NOMO-1 treated with DMSO at 0.1 percent for 48 hours (cell line): ENCODE data around the gene AQP10.
"Not testable (repeated sequence)": the region's sequence is repeated elsewhere in the genome, so short reads cannot be mapped to it uniquely, and the experiment has no call there.

ENCODE experiments used
- DNase-seq: peaks from one replicate; lab custom pipeline; 2025; ENCODE audit not compliant: unreplicated experiment; lab: John Stamatoyannopoulos, UW

AQP10 gene

DNA sequence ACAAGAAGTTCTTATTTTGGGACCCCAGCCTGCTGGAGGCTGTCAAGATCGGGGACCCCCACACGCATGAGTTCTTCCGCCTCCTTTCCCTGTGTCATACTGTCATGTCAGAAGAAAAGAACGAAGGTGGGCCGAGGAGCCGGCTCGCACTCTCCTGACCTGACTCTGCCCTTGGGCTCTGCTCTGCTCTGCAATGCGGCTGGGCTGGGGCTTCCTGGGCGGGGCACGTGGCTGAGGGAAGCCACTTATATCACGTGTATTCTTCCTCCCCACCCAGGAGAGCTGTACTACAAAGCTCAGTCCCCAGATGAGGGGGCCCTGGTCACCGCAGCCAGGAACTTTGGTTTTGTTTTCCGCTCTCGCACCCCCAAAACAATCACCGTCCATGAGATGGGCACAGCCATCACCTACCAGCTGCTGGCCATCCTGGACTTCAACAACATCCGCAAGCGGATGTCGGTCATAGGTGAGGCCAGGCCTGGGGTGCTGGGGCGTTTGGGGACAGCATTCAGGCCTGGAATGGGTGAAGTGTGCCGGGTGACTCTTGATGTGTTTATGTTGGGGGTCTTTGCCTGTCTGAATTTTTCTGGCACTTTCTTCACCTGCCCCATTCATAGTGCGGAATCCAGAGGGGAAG lies 22.1 kb downstream of the AQP10 start:
- DNase-seq: no peak

DNA sequence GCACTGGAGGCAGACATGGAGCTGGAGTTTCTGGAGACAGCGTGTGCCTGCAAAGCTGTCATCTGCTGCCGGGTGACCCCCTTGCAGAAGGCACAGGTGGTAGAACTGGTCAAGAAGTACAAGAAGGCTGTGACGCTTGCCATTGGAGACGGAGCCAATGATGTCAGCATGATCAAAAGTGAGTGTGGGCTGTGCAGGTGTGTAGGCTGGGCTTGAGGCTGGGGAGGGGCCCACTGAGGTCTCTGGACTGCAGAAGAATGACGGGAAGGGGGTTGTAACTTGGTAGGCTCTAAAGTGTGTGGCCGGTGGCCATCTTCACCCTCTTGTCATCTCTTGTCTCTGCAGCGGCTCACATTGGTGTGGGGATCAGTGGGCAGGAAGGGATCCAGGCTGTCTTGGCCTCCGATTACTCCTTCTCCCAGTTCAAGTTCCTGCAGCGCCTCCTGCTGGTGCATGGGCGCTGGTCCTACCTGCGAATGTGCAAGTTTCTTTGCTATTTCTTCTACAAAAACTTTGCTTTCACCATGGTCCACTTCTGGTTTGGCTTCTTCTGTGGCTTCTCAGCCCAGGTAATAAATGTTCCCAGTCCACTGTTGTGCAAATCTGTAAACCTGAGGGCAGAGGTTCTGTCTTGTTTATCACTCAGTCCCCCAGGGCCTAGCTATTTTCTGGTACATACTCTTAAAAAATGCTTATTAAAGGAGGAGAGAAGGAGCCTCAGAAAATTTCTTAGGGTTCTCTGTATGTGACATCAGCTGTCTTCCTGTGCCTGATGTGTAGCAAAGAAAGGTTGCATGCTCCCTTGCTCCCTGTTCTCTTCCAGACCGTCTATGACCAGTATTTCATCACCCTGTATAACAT lies 24.3 kb downstream of the AQP10 start:
- DNase-seq: no peak

DNA sequence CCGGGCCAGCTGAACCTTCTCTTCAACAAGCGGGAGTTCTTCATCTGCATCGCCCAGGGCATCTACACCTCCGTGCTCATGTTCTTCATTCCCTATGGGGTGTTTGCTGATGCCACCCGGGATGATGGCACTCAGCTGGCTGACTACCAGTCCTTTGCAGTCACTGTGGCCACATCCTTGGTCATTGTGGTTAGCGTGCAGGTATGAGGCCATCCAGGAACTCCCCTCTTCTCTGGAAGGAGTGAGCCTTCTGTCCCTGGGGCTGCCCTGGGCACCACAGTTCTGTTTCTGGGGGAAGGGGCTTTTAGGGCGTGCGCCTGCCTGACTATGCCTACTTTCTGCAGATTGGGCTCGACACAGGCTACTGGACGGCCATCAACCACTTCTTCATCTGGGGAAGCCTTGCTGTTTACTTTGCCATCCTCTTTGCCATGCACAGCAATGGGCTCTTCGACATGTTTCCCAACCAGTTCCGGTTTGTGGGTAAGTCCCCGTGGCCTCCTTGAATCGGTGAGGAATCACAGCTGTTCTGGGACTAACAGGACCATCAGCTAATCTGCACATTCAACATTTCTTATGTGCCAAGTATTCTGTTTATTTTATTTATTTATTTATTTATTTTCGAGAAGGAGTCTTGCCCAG lies 25.5 kb downstream of the AQP10 start:
- no peak for DNase-seq

GRCh38 chr1:154347961-154348360 lies 27.1 kb downstream of the AQP10 start:
- no peak for DNase-seq

- DNase-seq: no peak
Observed at GRCh38 chr1:154348429-154349076, 27.7 kb downstream of the AQP10 start.

DNA sequence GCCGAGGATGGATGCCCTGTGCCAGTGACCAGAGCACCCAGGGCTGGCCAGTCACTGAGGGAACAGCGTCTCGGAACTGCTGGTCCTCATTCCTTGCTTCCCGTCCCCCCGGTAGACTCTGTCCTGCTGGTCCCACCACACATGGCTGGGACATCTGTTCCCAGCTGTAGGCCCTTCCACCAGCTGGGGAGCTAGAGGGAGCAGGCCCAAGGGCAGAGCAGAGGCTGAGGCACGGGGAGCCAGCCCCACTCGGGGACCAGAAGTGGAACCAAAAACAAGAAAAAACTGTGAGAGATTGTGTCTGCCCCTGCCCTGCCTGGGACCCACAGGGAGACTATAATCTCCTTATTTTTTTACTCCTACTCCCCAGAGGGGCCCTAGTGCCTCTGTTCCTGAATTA lies 28.2 kb downstream of the AQP10 start:
- DNase-seq: no peak

DNA sequence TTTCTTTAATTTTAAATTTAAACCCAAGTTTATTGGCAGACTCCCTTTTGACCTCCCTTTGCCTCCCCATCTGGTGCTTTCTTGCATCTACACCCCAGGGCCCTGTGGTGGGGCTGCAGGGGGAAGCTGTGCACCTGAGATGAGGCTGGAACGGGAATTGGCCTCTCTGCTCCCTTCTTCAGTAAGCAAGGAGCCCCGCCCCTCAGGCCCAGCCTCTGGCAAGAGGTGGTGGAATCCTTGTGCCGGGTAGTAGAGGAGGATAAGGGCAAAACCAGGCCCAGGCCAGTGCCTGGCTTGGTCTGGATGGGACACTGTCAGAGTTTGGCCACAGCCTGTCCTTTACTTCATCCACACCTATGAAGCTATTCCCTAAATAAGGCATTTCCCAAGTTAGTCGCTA lies 29.5 kb downstream of the AQP10 start:
- DNase-seq: no peak

DNA sequence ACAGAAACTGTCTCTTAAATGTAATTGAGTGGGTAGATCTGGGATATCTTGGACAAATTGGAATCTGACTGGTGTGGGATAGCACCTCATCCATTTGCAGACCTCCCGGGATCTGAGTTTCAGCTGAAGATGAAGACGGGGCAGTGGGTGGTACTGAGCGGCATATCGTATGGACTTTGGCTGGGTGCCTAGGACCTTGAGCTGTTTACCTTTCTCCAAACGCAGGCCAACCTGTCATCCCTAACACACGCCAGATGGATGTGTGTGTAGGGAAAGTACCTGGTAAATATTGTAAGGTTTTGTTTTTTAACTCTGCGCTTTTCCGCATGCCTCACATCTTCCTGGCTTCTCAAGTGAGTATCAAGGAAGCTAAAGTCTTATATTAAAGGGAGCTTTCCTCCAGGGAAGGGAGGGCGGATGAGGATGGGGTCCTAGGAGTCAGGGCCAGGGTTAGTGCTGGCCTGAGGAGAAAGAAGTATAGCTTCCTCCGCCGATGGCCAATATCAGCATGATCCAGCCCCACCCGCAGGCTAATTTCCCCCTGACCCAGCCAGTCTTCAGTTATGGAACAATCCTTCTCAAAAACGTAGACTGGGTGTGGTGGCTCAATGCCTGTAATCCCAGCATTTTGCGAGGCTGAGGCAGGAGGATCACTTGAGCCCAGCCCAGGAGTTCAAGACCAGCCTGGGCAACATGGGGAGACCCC lies 30.6 kb downstream of the AQP10 start:
- DNase-seq: no peak

DNA sequence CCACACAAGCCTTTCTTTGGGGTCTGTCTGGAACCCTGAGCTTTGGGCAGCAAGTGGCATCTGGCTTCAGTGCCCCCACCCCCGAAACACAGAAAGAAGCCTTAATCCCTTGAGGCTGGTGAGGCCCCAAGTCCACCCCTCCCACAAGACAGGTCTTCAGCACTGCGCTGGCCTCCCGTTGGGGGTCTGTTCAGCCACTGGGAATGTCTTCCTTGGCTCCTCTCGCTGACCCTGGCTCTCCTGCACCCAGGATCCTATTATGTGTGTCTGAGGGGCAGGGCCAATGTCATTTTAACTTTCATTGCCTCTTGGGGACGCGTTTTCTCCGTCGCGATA lies 31.3 kb downstream of the AQP10 start:
- no peak for DNase-seq

DNA sequence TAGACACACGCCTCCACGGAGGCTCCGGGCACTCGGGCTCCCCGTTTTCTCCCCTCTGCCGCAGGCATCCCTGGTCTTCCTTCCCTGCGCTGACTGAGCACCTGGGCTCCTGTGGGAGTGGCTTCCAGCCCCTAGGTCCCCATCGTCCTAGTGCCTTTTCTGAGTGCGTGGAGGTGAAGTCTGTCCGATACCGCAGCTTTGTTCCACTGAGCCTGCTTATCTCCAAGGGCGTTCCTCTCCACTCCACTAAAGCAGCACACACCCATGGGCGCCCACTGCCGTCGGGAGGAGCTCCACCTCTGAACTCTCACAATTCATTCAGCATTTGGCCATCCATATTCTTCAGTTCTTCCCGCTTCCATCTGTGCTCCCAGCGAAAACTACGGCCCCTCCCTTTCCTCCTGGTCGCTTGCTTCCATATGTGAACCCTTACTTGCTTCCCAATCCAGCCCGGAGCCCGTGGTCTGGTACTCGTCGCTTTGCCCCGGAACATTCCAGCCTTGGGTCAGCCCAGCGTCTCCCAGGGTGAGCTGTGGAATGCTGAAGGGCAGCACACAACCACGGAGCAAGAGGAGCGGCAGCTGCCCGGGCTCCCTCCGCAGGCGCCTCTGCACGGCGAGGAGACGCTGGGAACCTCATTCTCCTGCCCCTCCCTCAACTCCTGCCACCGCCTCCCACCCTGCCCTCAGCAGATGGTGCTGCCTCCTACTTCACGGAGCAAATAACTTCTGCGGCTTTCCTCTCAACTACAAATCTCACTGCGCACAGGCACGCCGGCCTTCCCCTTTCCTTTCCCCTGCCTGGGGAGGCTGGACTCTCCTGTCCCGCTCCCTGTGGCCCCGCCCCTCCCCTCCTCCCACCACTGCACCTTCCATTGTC lies 31.9 kb downstream of the AQP10 start:
- peak; percentile 46 for DNase-seq

DNA sequence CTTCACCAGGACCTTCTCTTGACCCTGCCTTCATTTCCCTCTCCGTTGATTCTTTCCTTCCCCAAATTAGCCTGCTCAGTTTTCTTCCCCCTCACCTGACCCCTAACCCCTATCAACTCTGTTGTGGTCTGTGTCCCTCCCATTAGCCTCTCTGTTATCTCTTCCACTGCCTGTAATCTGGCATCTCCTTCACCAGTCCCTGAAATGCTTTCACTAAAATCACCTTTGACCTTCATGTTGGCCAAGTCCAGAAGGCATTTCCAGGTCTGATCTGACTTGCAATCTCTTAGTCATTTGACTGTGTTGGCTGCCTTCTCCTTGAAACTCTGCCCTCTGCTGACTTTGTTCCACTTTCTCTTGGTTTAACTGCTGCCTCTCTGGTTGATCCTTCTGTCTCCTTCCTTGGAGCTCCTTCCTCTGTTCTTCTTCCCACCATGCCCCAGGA lies 32.6 kb downstream of the AQP10 start:
- peak; percentile 63 for DNase-seq

GRCh38 chr1:154353966-154354365 lies 33.1 kb downstream of the AQP10 start:
- DNase-seq: no peak

DNA sequence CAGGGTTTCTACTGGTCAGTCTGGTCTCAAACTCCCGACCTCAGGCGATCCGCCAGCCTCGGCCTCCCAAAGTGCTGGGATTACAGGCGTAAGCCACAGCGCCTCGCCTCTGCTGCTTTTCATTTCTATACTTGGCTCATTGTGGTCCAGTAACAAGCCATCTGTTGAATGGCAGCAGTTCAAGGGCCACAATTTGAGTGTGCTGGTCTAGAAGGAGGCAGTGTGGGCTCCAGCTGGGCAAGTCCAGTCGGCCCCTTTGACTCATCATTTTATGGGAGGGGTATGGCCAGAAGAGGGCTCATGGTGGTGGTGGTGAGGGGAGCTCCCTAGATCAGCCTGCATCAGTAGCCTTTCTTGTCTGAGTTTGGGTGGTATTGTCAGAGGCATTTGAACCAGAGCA lies 37.6 kb downstream of the AQP10 start:
- no peak for DNase-seq

- DNase-seq: no peak
Observed at GRCh38 chr1:154360288-154360687, 39.4 kb downstream of the AQP10 start.

GRCh38 chr1:154360881-154361280 lies 40.0 kb downstream of the AQP10 start:
- not testable (repeated sequence) for DNase-seq

- DNase-seq: no peak
Observed at GRCh38 chr1:154361357-154361756, 40.5 kb downstream of the AQP10 start.

- DNase-seq: no peak
Observed at GRCh38 chr1:154371436-154371835, 50.5 kb downstream of the AQP10 start.

DNA sequence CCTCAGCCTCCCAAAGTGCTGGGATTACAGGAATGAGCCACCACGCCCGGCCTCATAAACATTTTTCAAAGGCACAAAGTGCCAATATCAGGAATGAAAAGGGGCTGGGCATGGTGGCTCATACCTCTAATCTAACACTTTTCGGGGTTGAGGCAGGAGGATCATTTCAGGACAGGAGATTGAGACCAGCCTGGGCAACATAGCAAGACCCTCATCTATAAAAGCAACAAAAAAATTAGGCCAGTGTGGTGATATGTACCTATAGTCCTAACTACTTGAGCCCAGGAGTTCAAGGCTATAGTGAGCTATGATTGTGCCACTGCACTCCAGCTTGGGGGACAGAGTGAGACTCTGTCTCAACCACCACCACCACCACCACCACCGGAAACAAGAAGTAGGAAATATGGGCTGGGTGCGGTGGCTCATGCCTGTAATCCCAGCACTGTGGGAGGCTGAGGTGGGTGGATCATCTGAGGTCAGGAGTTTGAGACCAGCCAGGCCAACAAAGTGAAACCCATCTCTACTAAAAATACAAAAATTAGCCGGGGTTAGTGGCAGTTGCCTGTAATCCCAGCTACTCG lies 53.0 kb downstream of the AQP10 start:
- DNase-seq: not testable (repeated sequence)
